GM21576 (cell line): ENCODE measurements around the gene RPRM.
"Not testable (repeated sequence)": the region's sequence is repeated elsewhere in the genome, so short reads cannot be mapped to it uniquely, and the experiment has no call there.

Experiments used
- ATAC-seq: cut with Tn5 transposase; IDR thresholded peaks from one replicate; pipeline ENCODE4 v1.9.1; 2021; ENCODE audit warnings: mild to moderate bottlenecking, moderate library complexity; ENCODE audit not compliant: unreplicated experiment

RPRM gene

GRCh38 chr2:153461453-153461852, 17.1 kb downstream of the RPRM start:
- ATAC-seq: no peak

DNA sequence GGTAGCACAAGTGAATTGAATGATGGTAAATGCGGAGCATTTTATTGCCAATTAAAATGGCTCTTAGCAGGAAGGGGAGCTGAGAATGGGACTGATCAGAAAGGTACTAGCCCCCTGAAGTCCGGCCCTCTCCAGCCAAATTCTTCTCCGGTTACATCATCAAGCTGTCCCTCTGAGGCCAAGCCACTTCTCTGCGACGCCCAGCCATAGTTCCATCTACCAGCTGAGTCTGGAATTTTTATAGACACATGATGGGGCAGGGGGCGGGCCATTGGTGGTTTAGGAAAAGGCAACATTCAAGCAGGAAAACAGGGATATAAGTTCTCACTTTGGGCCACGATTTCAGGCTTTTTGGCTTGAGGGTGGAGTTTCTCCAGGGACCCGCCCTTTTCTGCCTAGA, 22.7 kb downstream of the RPRM start:
- ATAC-seq: no peak

DNA sequence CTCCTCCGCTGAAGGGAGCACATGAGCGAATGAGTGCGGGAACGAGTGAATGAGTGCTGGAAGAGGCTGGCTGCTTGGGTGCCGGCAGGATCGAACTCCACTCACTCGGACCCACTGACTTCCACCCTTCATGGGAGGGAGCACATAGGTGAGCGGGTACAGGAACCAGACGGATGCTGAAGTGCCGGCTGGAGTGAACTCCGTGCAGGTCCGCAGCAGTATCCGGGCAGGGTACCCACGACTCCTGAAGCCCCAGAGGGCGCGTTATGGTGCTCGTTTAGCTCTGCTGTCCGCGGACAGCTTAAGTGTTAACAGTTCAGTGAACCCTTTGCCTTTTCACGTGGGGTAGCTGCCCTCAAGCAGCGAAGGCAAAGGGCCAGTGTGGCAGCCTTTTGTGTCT, 23.2 kb downstream of the RPRM start:
- ATAC-seq: no peak

DNA sequence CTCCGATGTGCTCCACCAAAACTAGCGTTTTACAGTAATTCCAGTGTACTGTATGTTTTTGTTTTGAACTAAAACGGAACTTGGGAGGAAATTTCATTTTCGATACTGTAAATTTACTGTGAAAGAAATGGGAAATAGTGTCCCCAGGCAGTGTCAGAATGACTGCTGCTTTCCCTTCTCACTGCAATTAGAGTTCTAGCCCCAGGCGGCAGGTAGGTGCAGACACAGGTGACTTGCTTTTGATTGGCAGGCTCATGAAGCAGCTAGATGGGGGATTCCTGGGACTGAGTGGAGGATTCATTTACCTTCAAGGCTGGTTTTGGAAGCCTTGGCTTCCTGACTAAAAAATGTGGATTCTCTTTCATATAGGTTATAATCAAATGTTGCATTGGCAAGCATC, 27.0 kb downstream of the RPRM start:
- ATAC-seq: no peak

GRCh38 chr2:153443106-153443505, 35.5 kb downstream of the RPRM start:
- no peak for ATAC-seq

- ATAC-seq: not testable (repeated sequence)
These were observed 35.9 kb downstream of the RPRM start for GRCh38 chr2:153442616-153443015.

DNA sequence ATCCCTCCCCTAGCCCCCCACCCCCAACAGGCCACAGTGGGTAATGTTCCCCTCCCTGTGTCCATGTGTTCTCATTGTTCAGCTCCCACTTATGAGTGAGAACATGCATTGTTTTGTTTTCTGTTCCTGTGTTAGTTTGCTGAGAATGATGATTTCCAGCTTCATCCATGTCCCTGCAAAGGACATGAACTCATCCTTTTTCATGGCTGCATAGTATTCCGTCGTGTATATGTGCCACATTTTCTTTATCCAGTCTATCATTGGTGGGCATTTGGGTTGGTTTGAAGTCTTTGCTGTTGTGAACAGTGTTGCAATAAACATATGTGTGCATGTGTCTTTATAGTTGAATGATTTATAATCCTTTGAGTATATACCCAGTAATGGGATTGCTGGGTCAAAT, 38.5 kb downstream of the RPRM start:
- not testable (repeated sequence) for ATAC-seq

- ATAC-seq: no peak
These were observed 45.2 kb downstream of the RPRM start for GRCh38 chr2:153433403-153433802.

DNA sequence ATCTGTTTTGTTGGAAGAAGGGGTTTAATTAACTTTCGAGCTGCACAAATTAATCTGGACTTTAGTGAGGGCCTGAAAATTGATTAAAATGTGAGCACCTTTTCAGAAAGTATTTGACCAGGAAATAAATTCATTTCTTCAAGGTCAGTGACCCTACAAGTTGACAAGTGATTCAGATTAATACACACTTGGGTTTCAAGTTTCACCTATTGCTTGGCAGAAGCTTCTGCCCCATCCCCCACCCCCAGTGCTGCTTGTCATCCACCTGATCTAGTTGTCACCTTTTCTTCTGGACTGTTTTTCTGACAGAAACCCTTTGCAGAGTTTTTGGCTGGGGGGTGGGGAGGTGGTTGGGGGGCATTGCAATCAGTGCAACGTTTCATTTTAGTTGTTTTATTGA, 46.2 kb downstream of the RPRM start:
- no peak for ATAC-seq

DNA sequence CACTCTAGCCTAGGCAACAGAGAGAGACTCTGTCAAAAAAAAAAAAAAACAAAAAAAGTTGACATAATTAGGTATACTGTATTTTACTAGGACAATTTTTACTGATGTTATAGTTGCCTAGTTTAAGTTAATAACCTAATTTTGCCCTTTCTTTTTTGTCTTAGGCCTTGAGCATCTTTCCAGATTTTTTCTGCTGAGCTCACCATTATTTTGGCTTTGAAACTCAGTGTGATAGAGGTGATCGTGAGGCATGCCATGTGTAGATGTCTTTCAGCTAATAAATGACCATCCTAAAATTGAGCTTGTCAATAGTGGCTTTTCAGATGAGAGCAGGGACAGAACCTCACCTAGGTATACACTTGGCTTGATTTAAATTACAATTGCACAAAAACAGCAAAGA, 47.4 kb downstream of the RPRM start:
- no peak for ATAC-seq
